HG02884 (cell line): ENCODE measurements around the gene TFB1M.
A peak's percentile ranks its signal among the peaks of the same experiment; 100 is the strongest.
"Not testable (repeated sequence)": the region's sequence is repeated elsewhere in the genome, so short reads cannot be mapped to it uniquely, and the experiment has no call there.

Experiments used
- ATAC-seq: cut with Tn5 transposase; IDR thresholded peaks from one replicate; pipeline ENCODE4 v1.9.1; 2021; ENCODE audit warnings: mild to moderate bottlenecking, moderate library complexity; ENCODE audit not compliant: unreplicated experiment

The TFB1M gene

DNA sequence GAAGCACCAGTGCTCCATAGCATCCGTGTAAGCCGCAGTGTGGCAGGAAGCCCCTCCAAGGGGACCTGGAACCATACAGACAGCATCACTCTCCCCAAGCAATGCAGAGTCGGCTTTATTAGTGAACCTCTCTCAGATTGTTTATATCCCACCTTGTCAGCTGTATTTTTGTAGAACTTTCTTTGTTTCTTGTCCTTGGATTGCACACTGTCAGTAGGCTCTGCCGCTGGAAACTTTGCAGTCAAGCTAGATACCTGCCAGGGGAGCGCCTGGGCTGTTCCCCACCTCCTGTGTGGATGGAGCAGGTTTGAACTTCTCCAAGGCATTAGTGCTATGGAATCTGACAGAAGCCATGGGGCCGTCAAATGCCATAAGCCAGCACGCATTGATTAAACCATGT lies 69.1 kb downstream of the TFB1M start:
- no peak for ATAC-seq

DNA sequence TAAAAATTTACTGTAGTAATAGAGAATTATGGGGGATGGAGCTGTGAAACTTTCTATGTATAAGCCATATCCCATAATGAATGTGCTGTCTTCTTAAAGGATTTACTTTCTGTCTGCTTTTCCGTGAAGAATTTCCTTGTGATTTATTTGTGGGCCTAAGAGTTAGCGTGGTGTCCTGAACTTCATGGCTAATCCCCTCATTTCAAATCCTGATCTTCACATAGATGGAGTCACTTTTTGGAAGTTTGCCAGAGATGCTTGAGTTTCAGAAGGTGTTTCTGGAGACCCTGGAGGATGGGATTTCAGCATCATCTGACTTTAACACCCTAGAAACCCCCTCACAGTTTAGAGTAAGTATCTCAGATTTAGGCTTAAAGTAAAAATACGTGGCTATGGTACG lies 69.8 kb downstream of the TFB1M start:
- no peak for ATAC-seq

DNA sequence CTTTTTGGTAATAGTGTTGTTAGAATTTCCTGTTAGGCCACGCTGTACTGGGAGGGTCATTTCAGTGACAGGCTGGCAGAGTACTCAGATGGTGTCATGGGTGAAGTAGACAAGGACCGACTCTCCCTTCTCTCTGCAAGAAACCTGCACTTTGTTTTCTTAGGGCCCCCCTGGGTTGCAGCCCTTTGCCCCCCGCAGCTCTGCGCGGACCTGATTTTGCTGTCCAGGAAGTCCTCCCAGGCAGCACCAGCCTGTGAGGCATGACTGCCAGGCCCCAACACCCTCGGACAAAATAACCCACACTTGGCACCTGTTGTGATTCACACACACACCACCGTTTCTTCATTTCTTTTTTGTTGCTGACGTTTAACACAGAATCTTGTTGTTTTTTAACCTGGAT lies 72.3 kb downstream of the TFB1M start:
- no peak for ATAC-seq

DNA sequence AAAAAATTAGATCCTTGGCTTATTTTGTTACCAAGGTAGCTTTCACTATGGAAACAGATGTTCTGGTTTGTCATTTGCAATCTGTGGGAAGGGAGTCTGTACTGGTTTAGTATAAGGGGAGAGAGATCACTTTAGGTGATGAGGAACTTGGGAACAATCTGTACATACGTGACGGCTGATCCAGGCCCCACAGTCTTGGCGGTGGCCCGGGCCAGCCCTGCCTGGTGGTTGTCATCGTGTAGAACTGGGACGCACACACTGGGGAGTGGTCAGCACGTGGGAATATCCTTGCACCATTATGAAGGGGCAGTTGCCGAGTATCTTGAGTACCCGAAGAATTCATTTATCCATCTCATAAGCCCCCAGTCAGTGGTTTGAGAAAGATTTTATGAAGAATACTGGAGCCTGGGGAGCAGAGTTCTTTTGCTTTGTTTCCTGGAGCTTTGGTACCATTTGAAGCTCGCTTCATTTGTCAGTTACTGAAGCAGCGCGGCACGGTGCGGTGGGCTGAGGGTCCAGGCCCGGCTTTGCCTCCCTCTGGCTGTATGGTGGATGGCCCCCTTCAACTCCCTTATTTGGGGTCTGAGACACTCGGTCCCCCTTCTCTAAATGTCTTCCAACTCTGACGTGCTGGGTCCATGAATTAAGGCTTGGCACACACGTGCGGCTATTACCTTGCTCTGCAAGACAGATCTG lies 73.2 kb downstream of the TFB1M start:
- no peak for ATAC-seq

DNA sequence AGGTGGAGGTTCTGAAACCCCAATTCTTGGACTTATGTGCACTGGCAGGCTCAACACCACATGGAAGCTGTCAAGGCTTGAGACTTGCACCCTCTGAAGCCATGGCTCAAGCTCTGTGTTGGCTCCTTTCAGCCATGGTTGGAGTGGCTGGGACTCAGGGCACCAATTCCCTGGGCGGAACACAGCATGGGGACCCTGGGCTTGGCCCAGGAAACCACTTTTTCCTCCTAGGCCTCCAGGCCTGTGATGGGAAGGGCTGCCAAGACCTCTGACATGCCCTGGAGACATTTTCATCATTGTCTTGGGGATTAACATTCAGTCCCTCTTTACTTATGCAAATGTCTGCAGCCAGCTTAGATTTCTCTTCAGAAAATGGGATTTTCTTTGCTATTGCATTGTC lies 76.7 kb downstream of the TFB1M start:
- no peak for ATAC-seq

DNA sequence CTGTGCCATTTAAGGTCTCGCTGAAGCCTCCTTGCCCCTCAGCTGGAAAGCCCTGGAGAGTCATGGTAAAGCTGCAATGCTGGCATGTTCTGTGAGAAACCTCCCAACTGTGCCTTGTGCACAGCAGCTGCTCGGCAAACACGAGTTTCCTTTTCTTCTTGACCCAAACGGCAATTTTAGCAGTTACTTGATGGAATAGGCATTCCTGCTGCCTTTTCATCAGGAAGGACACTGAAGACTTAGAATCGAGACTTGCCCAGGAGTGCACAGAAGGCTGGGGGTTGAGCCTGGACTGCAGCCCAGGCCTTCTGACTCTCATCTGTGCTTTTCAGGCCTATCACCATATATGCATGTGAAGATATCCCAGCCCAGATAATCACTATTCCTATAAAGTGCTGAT lies 79.2 kb downstream of the TFB1M start:
- ATAC-seq = no peak

DNA sequence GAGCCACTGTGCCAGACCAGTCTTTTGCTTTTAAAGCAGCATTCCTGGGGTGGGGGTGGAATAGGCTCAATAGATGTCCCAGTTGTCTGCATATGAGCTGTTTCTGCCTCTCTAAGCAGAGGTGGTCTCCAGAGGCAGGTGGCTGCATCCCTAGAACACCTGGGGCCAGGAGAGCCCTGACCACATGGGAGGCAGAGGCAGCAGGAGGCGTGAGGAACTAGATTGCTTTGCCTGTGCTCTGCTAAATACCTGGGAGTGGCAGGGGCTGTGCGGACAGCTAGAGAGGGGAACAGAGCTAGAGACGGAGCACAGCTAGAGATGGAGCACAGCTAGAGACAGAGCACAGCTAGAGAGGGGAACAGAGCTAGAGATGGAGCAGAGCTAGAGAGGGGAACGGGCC lies 79.6 kb downstream of the TFB1M start:
- ATAC-seq = no peak

DNA sequence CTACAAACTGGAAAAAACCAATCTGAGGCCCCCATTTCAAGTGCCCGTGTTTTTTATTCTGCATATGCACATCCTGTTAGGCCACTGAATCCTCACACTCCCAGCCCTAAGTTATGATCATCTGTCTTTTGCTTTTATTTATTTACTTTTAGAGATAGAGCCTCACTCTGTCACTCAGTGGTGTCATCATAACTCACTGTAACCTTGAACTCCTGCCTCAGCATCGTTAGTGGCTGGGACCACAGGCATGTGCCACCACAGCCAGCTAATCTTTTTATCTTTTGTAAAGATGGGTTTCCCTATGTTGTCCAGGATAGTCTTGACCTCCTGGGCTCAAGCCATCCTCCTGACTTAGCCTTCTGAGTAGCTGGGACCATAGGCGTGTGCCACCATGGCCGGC lies 80.1 kb downstream of the TFB1M start:
- ATAC-seq = no peak

DNA sequence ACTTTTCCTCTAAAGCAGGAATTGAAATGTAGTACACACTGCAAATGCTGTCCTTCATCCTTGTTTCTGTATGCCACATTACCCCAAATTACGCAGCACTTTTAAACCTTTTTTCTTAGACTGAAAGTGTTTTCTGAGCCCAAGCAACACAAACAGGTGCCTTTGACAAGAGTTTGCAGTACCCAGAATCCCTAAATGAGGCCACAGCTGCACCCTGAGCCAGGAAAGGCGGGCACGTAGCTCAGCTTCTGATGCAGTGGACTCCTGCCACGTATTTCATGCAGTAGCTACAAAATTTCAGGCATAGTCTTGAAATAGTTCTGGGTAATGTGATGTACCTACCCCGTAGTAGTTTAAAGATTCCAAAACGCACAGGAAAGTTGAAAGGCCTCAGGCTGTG lies 81.4 kb downstream of the TFB1M start:
- ATAC-seq = no peak

DNA sequence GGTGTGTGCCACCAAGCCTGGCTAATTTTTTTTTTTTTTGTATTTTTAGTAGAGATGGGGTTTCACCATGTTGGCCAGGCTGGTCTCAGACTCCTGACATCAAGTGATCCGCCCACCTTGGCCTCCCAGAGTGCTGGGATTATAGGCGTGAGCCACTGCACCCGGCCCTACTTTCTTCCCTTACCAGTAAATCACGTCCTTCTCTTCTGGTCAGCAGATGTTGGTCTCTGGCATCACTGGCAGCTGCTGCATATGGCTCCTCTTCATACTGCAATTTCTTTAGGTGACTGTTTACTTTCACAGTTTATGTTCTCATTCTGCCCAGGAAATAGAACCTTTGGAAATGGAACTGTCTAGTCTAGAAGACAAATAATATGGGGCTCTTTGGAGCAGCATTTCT lies 83.3 kb downstream of the TFB1M start:
- not testable (repeated sequence) for ATAC-seq

DNA sequence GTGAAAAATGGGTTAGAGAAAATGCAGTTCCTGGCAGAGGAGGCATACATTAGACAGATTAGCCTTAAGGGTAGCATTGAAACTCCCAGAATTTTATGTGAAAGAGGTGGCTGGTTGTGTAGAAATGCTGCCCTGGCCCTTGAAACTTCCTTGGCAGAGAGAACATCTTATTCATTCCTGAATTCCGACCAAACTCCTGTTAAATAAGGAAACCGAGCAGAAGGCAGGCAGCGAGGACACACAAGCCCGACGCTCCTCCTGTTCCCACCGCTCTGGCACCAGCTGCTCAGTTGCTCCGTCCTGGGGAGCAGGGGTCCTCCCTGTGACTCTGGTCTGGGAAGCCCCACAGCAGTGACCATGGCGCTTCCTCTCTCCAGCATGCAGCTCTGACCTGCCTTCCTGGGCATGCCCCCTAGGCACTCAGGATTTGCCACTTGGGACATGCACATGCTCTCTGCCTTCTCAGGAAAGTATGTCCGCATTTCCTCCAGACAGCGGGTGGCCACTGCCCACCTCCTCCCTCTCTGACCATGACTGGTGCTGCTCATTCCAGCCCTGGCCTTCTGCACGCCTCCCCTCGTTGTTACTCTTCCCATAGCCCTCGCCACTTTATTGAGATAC lies 85.6 kb downstream of the TFB1M start:
- no peak for ATAC-seq

DNA sequence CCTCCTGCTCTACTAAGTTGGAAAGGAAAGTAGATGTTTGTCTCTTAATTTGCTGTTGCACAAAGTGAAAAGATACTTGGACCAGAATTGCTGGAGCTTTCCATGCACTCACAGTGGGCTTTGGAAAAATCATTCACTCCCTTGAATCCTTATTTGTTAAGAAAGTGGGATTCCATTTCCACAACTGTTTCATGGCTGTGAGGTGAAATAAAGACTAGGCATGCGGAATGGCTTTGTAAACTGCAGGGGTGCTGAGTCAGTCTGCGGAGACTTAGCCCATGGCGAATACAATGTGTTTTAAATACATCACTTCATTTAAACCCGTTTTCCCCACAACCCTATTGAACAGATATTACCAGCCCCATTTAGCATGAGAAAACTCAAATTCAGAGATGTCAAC lies 87.2 kb downstream of the TFB1M start:
- ATAC-seq = no peak

DNA sequence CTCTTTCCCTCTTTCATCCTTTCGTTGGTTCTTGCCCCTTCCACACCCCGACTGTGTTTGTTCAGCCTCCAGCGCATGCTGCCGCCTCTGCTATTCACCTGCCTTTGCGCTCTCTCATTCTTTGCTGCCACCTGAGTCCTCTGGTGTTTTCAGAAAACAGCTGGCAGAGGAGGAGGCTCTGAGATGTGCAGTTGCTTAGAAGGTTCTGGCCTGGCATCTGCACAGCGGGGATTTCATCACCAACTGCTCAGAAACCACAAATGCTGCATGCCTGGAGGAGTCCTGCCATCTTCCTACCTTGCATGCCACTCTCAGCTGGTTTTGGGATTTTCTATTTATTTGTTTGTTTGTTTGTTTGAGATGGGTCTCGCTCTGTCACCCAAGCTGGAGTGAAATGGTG lies 89.7 kb downstream of the TFB1M start:
- no peak for ATAC-seq

DNA sequence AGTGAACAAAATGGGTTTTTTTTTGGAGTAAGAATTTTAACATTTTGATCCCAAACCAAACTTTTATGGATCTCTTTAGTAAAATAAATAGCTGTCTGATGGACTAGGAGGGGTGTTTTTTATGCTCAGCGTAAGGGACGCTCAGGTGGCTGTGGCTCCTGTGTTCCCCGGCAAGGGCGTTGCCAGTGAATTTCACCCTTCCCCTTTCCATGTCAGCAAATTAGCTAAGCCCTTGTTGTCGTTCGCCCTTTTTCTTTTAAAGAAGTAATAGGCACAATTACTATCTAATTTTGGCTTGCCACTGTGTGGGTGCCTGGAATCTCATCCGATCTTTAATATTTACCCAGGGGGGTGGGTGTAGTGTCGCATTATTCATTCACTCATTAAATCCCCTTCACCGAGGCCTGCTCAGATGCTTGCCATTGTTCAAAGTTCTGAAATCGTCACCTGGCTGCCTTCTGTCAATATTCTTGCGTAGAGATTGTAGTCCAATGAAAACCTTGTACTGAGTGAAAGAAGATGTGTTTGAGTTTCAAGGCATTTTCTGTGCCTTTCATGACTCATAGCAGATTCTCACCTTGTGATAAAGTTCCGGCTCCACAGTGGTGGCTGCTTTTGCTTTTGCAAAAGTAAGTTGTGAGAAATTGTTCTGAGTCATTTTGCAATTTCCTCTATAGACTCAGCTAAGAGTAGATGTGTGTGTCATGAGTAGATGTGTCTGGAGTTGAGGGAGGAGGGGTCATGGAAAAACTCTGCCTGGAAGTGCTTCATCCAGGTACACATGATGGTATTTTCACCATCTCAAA lies 90.4 kb downstream of the TFB1M start:
- peak; percentile 95 for ATAC-seq

DNA sequence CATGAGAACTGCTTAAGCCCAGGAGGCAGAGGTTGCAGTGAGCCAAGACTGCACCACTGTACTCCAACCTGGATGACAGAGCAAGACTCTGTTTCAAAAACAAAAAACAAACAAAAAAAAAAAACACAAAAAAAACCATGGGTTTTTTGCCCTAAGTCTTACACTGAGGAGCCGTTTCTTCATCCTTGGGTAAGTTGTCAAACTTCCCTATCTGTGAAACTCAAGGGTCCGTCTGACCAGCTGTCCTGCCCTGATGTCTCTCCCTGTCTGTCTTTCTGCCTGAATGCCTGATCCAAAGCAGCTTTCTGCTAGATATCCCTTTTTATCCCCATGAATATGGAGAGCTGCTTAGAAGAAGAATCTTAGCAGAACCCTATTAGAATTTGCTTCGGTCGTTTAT lies 91.8 kb downstream of the TFB1M start:
- no peak for ATAC-seq

DNA sequence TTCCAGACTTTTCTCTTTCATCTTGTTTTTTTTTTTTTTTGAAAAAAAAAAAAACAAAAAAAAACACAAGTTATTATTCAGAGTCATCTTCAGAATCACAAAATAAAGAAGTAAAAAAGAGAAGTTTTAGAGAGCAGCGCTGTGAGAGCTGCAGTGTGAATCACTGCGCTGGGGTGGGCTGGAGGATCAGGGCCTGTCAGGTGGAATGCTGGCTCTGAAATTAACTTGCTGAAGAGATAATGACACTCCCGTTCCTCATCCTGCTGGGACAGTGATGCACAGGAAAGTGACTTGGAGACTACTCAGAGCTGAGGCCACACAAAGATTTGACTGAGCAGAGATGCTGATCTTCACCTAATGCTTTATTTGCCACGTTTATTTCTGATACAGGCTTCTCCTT lies 93.2 kb downstream of the TFB1M start:
- ATAC-seq = no peak

DNA sequence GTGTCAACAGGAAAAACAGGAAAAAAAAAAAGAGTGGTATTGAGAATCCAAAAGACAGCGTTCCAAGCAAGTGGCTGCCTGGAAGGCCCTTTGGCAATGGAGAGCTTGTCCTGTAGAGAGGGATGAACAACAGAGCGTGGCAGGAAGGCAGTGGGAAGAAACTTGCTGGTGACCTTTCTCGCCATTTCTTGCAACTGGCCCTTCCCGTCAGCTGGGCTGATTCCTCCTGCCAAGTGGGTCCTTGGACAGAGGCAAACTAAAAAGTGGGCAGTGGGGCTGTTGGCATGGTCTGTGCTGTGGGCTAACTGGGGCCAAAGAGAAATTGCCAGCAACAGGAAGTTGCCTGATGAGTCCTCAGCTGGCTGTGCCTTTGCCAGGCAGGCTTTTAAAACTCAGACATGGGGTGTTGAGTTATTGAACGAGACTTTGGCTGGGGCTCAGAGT lies 94.4 kb downstream of the TFB1M start:
- ATAC-seq = no peak

DNA sequence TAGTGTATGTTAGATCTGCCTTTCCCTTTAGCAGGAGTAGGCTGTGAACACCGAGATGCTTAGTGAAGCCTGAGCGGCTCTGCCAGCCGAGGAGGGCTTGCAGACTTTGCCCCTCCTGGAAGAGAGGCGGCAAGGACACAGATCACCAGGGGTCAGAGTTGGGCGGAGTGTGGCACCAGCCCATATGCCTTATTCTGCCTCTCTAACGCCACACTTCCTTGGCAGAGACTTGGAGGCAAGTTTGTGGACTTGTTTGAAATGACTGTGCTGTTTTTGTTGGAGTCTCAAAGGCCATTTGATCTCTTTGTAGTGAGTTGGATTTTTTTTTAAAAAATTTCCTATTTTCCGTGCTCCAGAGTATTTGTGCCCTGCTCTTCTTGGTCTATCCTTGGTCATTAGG lies 95.0 kb downstream of the TFB1M start:
- ATAC-seq = no peak

DNA sequence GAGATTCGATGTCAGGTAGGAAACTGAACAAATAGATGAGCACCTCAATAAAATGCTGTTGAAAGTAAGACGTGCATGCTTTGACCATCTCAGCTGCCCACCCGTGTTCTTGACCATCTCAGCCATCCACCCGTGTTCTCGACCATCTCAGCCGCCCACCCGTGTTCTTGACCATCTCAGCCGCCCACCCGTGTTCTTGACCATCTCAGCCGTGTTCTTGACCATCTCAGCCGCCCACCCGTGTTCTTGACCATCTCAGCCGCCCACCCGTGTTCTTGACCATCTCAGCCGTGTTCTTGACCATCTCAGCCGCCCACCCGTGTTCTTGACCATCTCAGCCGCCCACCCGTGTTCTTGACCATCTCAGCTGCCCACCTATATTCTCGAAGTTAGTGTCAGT lies 95.6 kb downstream of the TFB1M start:
- not testable (repeated sequence) for ATAC-seq

DNA sequence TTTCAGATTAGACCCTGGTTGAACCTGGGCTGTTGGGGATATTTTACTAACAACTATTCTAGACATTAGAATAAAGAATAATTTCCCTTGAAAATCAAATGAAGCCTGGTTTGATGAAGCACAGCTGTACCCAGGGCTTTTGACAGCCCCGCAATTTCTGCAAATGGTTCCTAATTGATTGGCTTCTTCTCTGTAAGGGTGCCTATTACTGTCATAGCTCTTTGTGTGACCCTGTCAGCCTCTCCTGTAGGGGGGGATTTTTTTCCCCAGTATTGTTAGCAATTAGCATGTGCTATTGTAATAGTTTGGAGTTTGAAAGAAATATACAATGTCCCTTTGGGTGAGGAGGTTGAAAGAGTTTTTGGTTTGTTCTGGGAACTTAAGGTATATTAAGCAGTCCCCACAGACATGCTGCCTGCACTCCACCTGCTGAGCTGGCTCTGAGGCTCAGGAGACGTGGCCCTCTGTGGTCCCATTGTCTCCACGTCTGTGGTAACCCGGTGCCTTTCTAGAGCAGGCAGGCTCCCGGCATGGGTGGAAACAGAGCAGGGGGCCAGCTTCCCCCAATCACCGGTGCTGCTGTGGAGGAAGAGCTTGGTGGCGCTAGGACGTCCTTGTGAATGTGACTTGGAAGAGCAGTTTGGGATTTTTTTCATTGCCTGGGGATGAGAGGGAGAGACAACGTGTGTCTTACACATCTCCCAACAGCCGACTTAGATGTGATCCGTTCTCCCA lies 97.8 kb downstream of the TFB1M start:
- no peak for ATAC-seq

DNA sequence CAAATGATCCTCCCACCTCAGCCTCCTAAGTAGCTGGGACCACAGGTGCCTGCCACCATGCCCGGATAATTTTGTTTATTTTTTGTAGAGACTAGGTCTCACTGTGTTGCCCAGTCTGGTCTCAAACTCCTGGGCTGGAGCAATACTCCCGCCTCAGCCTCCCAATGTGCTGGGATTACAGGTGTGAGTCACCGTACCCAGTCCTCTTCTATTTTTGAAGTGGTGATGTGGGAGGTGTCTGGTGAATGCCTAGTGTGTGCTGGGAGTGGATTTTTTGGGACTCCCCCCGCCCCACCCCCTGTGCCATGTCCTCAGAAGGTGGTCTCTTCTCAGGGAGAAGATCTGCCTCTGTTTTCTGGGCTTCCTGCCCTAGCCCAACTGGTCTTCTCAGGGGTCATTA lies 98.4 kb downstream of the TFB1M start:
- no peak for ATAC-seq
